Caco-2 (cell line): ENCODE measurements around the gene TESMIN. TPM values are rescaled to one million over a fixed set of nuclear protein-coding genes. Genes with fewer than 3 reads are reported as not detected.

Source experiments
- BruUV-seq: library from RNA; stranded (reverse); fragments of 400-500 nt; replicated peaks from 2 replicates; lab custom pipeline; 2021; lab: Mats Ljungman, UMichigan
- CTCF ChIA-PET: fragments of 300-600 bp; sonication (Branson Sonifier 250); formaldehyde crosslinking; loops from one replicate; lab custom pipeline; 2022; ENCODE audit warnings: antibody characterized with exemption; lab: Charles Lee
- POLR2A ChIA-PET: fragments of 300-600 bp; sonication (Branson Sonifier 250); formaldehyde crosslinking; loops from one replicate; lab custom pipeline; 2022; ENCODE audit warnings: antibody characterized with exemption; lab: Charles Lee
- DNase-seq, 2 experiments: peaks; one replicate each; pipeline versions ENCODE4 v3.0.0 to v3.0.0-alpha.2; 2020 to 2022
- H3K27me3 ChIP-seq: replicated peaks from 2 replicates; pipeline ENCODE4 v1.6.0; 2011; ENCODE audit warnings: low read length; ENCODE audit not compliant: control insufficient read depth, insufficient read depth
- H3K36me3 ChIP-seq: 2 replicates; pipeline ENCODE4 v1.5.1; 2011; ENCODE audit warnings: low read length; ENCODE audit not compliant: control insufficient read depth, insufficient read depth
- H3K4me1 ChIP-seq: fragments of 250-450 bp; sonication (Bioruptor Pico); 2 replicates; pipeline ENCODE4 v1.5.1; 2020; ENCODE audit warnings: mild to moderate bottlenecking
- H3K4me3 ChIP-seq: 2 replicates; pipeline ENCODE4 v1.5.1; 2011; ENCODE audit warnings: low read depth, mild to moderate bottlenecking, control low read depth, low read length
- H3K9me3 ChIP-seq: fragments of 250-450 bp; sonication (Bioruptor Pico); 2 replicates; pipeline ENCODE4 v1.5.1; 2020; ENCODE audit warnings: mild to moderate bottlenecking, moderate library complexity
- H3K27ac Mint-ChIP-seq: one replicate; pipeline ENCODE4 v1.8.0; 2022; ENCODE audit warnings: mixed read lengths; ENCODE audit not compliant: unreplicated experiment
- H3K27me3 Mint-ChIP-seq: one replicate; pipeline ENCODE4 v1.8.0; 2022; ENCODE audit warnings: mixed read lengths; ENCODE audit not compliant: insufficient read depth, unreplicated experiment
- H3K36me3 Mint-ChIP-seq: one replicate; pipeline ENCODE4 v1.8.0; 2022; ENCODE audit warnings: mild to moderate bottlenecking, mixed read lengths; ENCODE audit not compliant: insufficient read depth, unreplicated experiment
- H3K4me1 Mint-ChIP-seq: one replicate; pipeline ENCODE4 v1.8.0; 2022; ENCODE audit warnings: low read depth, mixed read lengths; ENCODE audit not compliant: unreplicated experiment
- H3K4me3 Mint-ChIP-seq: one replicate; pipeline ENCODE4 v1.8.0; 2022; ENCODE audit warnings: mild to moderate bottlenecking, moderate library complexity, mixed read lengths; ENCODE audit not compliant: unreplicated experiment
- H3K9me3 Mint-ChIP-seq: one replicate; pipeline ENCODE4 v1.8.0; 2022; ENCODE audit warnings: mixed read lengths; ENCODE audit not compliant: unreplicated experiment
- intact Hi-C: fragments of 100-400 bp; cut with micrococcal nuclease; formaldehyde crosslinking; loops from one replicate; pipeline ENCODE4 v1.10.0; 2022; ENCODE audit not compliant: unreplicated experiment
- total RNA-seq: library from RNA; stranded (reverse); gene quantifications from 2 replicates; pipeline ENCODE4 v1.2.3, GENCODE V29; 2022
- TF ChIP-seq, protein P1 (sequence below), 2 experiments: fragments of 200-600 bp in 1 of 2; IDR thresholded peaks; 1 replicate in 1 of 2; 2 replicates in 1 of 2; pipeline versions ENCODE4 v1.5.1 to v1.8.0; 2011 to 2022; ENCODE audit warnings: antibody characterized with exemption in 1 of 2, control low read depth in 1 of 2, inconsistent platforms in 1 of 2, low read depth in 1 of 2, low read length in 1 of 2, mild to moderate bottlenecking in 1 of 2, moderate library complexity in 1 of 2; ENCODE audit not compliant: insufficient read depth in 1 of 2, severe bottlenecking in 1 of 2, unreplicated experiment in 1 of 2

TESMIN gene
- total RNA-seq, 1 experiment from 2014 or later: 26.2 TPM

DNA sequence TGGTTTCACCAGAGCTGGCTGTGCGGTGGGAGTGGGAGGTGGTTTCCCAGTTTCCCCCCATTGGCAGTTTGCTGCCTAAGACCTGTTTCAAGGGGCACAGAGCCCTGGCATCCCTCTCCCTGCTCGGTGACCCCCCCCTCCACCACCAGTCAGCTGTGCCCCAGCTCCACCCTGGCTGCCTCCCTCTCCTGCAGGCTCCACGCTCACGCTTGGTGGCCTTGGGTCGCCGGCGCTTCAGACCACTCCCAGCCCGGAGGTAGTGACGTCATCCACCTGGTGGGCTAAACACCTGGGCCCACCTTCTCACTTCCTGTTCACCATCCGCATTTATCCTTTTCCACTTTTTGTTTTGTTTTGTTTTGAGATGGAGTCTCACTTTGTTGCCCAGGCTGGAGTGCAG is 59.2 kb downstream of the TESMIN start:
- DNase-seq: peak in 1 of 2 experiments; percentile 37
- no peaks in the 10 kb centered on the region for H3K36me3 ChIP-seq
- CTCF ChIA-PET: no interaction called here
- no peaks in the 10 kb centered on the region for H3K27me3 ChIP-seq
- H3K27me3 Mint-ChIP-seq: peaks cover 3% of the 10 kb centered on the region
- peaks cover 9% of the 10 kb centered on the region for H3K36me3 Mint-ChIP-seq
- H3K4me3 ChIP-seq: no peak overlapping the region
- no TSS peak for BruUV-seq
- TF ChIP-seq, protein P1, sequence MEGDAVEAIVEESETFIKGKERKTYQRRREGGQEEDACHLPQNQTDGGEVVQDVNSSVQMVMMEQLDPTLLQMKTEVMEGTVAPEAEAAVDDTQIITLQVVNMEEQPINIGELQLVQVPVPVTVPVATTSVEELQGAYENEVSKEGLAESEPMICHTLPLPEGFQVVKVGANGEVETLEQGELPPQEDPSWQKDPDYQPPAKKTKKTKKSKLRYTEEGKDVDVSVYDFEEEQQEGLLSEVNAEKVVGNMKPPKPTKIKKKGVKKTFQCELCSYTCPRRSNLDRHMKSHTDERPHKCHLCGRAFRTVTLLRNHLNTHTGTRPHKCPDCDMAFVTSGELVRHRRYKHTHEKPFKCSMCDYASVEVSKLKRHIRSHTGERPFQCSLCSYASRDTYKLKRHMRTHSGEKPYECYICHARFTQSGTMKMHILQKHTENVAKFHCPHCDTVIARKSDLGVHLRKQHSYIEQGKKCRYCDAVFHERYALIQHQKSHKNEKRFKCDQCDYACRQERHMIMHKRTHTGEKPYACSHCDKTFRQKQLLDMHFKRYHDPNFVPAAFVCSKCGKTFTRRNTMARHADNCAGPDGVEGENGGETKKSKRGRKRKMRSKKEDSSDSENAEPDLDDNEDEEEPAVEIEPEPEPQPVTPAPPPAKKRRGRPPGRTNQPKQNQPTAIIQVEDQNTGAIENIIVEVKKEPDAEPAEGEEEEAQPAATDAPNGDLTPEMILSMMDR (IDR thresholded peaks at IDR 0.05; ENCODE audit: insufficient read depth in 1 of 2, low read depth in 1 of 2, low read length in 1 of 2, severe bottlenecking in 1 of 2, unreplicated experiment in 1 of 2): no peak
- peaks cover 11% of the 10 kb centered on the region for H3K9me3 Mint-ChIP-seq
- no peaks in the 10 kb centered on the region for H3K4me1 ChIP-seq
- peaks cover 17% of the 10 kb centered on the region; the same call in 1 of the 2 replicates for H3K9me3 ChIP-seq
- H3K27ac Mint-ChIP-seq: no peak overlapping the region
- POLR2A ChIA-PET: no interaction called here
- no peak overlapping the region for H3K4me3 Mint-ChIP-seq
- H3K4me1 Mint-ChIP-seq: no peaks in the 10 kb centered on the region
- intact Hi-C loops: no loop called here

DNA sequence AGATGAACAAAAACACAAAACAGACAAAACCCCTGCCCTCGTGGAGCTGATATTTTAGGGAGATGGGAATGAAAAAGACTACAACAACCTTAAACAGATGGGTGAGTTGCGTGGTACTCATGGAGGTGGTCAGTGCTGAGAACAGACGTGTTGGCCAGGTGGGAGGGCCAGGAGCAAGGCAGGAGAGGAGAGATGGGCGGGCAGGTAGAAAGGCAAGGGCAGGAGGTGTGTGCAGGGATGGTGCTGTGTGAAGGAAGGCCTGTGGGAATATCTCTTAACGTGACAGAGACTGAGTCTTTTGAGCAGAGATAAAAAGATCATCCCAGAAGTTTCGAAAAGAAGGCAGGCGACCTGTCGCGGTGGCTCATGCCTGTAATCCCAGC is 59.9 kb downstream of the TESMIN start:
- Histone ChIP-seq H3K9me3 (peaks cover 14% of the 10 kb centered on the region; the same call in 1 of the 2 replicates), H3K36me3 (no peaks in the 10 kb centered on the region), H3K27me3 (no peaks in the 10 kb centered on the region), H3K4me1 (no peaks in the 10 kb centered on the region), H3K4me3 (no peak overlapping the region)
- no TSS peak for BruUV-seq
- Mint-ChIP-seq H3K36me3 (peaks cover 11% of the 10 kb centered on the region), H3K27me3 (peaks cover 3% of the 10 kb centered on the region), H3K9me3 (peaks cover 11% of the 10 kb centered on the region), H3K4me1 (no peaks in the 10 kb centered on the region), H3K4me3 (no peak overlapping the region), H3K27ac (no peak overlapping the region)
- TF ChIP-seq, protein P1 (IDR thresholded peaks at IDR 0.05; ENCODE audit: insufficient read depth in 1 of 2, low read depth in 1 of 2, low read length in 1 of 2, severe bottlenecking in 1 of 2, unreplicated experiment in 1 of 2): no peak
- ChIA-PET POLR2A (no interaction called here), CTCF (interaction anchor here (0.6 kb wide), 2 partner anchors 81 to 163 kb away, joined by 4 read pairs; no protein-coding TSS in a partner anchor)
- intact Hi-C loops: no loop called here
- DNase-seq: peak in 1 of 2 experiments; percentile 28

DNA sequence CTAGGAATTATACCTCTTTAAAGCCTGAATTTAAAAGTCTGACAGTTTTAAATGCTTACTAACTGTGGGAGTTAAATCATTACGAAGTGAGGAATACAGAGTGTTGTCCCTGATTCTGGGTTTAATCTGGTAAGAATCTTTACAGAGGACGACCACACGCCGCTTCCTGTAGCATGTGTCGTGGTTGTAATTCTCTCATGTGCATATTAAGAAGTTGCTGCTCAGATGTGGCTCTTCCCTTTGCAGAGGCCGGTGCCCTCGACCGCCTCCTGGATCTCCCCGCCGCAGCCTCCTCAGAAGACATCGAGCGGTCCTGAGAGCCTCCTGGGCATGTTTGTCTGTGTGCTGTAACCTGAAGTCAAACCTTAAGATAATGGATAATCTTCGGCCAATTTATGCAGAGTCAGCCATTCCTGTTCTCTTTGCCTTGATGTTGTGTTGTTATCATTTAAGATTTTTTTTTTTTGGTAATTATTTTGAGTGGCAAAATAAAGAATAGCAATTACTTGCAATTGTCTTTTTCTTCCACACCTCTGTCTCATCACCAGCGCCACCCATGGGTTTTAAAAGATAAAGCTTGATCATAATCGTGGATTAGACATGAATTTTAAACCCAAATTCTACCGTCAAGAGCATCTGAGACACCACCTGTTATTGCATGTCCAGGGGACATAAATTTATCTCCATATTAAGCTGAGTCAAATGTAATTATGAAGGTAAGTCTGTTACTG is 60.5 kb downstream of the TESMIN start:
- no peaks in the 10 kb centered on the region for H3K4me1 ChIP-seq
- CTCF ChIA-PET: interaction anchor here (0.6 kb wide), 2 partner anchors 80 to 162 kb away, joined by 4 read pairs; no protein-coding TSS in a partner anchor
- H3K36me3 ChIP-seq: no peaks in the 10 kb centered on the region
- no TSS peak for BruUV-seq
- H3K27me3 Mint-ChIP-seq: peaks cover 3% of the 10 kb centered on the region
- H3K36me3 Mint-ChIP-seq: peaks cover 11% of the 10 kb centered on the region
- H3K27me3 ChIP-seq: no peaks in the 10 kb centered on the region
- peaks cover 9% of the 10 kb centered on the region; the same call in 1 of the 2 replicates for H3K9me3 ChIP-seq
- peaks cover 11% of the 10 kb centered on the region for H3K9me3 Mint-ChIP-seq
- no peak overlapping the region for H3K4me3 Mint-ChIP-seq
- H3K4me1 Mint-ChIP-seq: peaks cover 4% of the 10 kb centered on the region
- peak in 1 of 2 experiments; percentile 17 for DNase-seq
- POLR2A ChIA-PET: interaction anchor here (0.6 kb wide), 1 partner anchor 62 kb away, joined by 3 read pairs; no protein-coding TSS in a partner anchor
- H3K4me3 ChIP-seq: no peak overlapping the region
- no peak overlapping the region for H3K27ac Mint-ChIP-seq
- intact Hi-C loops: no loop called here
- TF ChIP-seq, protein P1 (IDR thresholded peaks at IDR 0.05; ENCODE audit: insufficient read depth in 1 of 2, low read depth in 1 of 2, low read length in 1 of 2, severe bottlenecking in 1 of 2, unreplicated experiment in 1 of 2): no peak
